HG03280 (cell line): ENCODE measurements around the gene ROCK1.

ENCODE experiments used
- ATAC-seq: cut with Tn5 transposase; IDR thresholded peaks from one replicate; pipeline ENCODE4 v1.9.1; 2021; ENCODE audit warnings: mild to moderate bottlenecking, moderate library complexity; ENCODE audit not compliant: unreplicated experiment

Gene ROCK1

DNA sequence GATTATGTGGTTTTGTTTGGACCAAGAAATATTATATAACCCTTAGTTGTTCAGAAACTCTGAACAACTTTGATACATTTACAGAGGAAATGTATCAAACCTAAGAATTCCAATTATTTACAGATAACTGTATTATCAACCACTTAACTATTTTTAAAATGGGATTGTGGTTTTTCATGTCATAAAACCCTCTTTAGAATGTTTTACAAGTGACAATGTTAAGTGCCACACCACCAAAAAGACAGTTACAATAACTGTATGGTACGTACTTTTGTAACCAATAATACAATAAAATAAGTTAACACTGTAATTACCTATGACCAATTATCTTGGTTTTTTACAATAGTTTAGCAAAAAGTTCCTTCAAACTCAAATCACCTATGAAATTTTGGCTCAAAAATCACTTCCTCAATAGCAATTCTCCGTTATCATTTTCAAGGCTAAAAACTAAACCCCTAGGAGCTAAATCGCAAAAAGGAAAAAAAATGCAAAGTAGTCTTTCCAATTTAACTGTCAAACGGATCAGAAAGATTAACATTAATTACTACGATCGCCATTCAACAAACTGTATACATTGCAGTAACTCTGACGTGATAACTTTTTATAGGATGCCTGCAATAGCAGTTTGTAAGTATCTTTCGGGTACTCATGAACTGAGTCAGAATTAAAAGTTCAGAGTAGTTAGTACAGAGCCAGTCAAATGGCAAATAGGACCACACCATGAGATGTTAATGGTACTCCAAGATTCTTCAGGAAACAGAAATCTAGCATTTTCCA, 1.5 kb downstream of the ROCK1 start:
- no peak for ATAC-seq

DNA sequence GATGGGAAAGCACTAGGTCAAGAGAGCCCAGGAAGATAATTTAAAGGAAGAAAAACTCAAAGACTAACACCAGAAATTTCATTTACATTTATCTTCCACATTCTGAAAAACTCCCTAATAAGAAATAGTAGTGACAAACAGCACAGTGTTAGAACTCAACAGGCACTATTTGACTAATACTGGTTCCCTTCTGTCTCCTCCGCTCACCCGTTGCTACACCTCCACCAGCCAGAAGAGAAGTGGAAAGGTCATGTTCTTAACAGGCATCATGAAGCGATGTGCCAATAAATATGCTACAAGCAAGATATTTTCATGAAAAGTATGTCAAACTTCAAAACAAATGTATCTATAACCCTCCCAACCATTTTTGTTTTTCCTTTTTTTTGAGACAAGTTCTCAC, 5.7 kb downstream of the ROCK1 start:
- ATAC-seq = no peak

DNA sequence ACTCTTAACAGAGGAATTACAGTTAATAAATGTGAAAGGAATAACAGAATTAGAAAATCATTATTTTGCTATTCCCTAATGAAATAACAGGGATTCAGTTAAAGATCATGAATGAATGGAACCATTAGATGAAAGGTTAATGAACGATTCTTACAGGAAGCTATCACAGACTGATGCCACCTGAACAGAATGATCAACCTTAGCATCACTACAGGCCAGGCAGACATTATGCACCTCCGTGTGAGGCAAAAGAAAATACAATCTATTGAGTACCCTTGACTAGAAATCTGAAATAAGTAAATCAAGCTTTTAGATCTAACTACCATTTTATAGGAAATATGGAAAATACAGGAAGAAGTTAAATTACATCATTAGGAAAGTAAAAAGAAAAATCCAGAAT, 10.4 kb downstream of the ROCK1 start:
- no peak for ATAC-seq

DNA sequence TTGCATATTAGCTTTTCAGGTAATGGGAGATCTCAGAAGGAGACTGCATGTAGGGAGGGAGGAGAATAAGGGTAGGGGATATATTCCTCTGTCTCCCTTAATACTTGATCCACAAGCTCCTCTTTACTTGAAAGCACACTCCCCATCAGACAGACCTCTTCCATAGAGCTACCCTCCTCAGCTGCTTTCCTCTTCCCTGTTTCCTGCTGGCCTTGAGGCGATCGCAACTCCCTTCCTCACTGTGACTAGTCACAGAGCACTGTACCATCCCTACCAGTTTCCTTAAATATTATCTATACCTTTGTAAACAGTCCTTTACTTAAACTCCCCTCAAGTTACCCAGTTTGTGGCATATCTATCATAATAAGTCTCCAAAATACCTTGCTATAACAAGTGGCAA, 10.9 kb downstream of the ROCK1 start:
- ATAC-seq = no peak

DNA sequence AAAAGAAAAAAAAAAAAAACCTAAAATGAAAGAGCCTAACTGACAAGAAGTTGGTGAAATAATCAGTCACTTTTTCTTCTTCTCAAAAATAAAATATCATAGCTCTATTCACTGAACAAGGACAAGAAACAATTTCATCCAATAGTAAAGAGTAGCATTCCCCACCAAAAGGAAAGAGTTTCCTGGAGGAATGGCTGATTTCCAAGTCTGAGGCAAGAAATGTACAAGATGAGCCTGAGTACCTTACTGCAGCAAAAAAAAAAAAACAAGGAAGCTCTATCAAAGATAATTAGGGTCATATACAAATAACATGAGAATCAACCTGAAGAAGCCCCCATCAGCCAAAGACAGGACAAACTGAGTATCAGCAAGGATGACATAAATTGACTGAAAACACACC, 11.5 kb downstream of the ROCK1 start:
- ATAC-seq = no peak

DNA sequence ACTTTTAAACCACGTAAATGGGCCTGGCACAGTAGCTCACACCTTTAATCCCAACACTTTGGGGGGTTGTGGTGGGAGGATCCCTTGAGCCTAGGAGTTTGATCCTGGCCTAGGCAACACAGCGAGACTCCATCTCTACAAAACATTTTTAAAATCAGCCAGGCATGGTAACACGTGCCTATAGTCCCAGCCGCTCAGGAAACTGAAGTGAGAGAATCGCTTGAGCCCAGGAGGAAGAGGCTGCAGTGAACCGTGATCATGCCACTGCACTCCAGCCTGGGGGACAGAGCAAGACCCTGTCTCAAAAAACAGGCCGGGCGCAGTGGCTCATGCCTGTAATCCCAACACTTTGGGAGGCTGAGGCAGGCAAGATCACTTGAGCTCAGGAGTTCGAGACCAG, 12.2 kb downstream of the ROCK1 start:
- ATAC-seq = no peak

DNA sequence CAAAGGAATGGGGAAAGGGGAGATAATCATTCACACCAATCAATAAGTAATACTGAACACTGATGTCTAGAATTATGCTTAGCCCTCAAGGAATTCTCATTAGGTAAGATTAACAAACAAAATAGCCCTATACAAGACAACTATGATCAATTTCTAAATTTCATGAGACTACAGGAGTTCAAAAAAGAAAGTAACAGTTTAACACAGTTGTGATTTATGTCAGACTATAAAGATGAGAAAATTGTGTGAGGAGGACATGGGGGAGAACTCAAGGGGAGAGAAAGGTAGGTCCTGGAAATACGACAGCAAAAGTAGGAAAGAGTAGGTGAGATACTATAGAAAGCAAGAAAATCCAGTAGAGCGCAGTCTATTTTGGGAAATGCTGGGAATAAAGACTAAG, 14.9 kb downstream of the ROCK1 start:
- ATAC-seq = no peak

DNA sequence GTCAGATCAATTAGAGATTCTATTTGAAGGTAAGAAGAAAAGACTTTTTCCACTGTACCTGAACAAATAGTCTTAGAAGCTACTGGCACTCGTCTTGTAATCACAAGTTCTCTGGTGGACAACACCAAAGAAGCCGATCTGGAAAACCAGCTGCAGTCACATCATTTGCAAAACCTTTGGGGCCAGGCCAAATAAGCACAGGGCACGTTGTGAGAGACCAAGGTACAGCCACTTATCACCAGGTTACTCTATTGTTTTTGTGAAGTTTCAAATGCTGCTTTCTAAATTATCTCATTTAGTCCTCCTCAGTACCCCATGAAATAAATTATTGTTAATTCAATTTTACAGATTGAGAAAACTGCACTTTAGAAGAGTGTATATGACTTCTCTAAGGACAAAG, 18.5 kb downstream of the ROCK1 start:
- ATAC-seq = no peak

DNA sequence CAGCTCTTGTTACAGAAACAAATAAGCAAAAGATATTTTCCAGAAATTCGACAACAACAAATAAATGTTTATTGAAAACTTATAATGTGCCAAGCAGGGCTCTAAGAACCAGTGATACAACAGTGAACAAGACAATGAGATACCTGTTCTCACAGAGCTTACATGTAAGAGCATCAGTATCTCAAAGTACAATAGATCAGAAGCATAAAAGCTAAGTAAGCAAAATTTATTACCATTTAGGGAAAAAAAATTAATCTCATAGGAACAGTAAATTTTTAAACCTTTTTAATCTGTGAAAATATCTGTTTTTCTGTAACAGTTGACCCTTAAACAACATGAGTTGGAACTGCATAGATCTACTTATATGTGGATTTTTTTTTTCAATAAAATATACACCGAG, 20.9 kb downstream of the ROCK1 start:
- ATAC-seq = no peak

DNA sequence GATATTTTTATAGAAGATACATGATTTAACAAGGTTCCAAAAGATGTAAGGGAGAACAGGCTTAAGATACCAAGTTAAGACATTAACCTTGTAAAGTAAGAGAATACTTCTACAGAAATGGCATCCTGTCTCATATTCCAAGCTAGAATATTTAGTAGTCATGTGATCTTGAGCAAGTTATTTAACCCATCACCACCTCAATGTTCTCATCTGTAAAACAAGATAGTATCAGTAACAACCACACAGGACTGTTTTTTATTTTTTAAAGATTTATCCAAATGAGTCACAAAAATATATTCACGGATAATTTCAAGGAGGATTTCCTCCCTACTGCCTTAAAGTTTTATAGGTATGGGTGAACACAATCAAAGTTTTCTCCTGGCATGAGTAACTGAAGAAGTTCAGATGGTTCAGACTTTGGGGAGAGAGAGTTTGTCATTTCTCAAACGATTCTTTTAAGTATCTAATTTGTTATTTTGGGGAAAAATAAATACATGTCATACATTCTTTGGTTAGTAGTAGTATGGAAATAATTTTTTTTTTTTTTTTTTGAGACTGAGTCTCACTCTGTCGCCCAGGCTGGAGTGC, 25.9 kb downstream of the ROCK1 start:
- no peak for ATAC-seq

DNA sequence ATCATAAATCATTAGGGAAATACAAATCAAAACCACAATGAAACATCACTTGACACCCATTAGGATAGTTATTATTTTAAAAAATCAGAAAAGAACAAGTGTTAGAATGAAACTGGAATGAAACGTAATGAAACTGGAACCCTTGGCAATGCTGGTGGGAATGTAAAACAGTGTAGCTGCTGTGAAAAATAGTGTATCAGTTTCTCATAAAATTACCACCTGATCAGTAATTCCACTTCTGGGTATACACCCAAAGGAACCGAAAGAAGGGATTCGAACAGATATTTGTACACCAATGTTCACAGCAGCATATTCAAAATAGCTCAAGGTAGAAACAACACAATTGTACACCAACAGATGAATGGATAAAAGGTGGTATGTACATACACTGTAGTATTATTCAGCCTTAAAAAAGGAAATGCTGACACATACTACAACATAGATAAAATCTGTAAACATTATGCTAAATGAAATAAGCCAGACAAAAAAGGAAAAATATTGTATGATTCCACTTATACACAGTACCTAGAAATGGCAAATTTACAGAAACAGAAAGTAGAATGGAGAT, 27.0 kb downstream of the ROCK1 start:
- no peak for ATAC-seq

DNA sequence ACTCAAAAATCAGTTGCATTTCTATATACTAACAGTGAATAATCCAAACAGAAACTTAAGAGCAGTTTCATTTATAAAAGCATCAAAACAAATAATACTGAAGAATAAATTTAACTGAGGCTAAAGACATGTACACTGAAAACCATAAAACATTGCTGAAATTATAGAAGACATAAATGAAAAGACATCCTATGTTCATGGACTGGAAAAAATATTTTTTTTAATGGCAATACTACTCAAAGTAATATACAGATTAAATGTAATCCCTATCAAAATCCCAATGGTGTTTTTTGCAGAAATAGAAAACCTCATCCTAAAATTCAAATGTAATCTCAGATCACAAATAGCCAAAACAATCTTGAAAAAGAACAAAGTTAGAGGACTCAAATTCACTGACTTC, 28.6 kb downstream of the ROCK1 start:
- no peak for ATAC-seq

DNA sequence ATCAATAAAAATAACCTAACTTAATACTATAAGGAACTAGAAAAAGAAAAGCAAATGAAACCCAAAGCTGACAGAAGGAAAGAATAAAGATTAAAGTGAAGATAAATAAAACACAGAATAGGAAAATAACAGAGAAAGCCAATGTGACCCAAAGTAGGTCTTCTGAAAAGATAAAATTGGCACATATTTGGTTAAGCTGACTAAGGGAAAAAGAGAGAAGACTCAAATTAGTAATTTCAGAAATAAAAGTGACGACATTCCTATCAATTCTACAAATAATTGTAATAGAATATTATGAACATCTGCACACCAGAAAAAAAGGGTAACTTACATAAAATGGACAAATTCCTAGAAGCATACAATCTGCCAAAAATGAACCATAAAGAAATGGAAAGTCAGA, 30.2 kb downstream of the ROCK1 start:
- ATAC-seq = no peak

DNA sequence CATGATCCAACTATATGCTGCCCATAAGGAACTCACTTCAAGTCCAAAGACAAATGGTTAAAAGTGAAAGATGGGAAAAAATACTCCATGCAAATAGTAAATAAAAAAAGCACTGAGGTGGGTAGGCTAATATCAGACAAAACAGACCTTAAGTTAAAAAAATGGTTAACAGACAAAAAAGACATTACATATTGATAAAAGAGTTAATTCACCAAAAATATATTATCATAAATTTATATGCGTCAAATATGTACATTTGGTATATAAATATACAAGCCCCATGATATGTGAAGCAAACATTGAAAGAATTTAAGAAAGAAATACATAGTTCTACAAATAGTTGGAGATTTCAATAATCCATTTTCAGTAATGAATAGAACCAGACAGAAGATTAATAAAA, 31.0 kb downstream of the ROCK1 start:
- ATAC-seq = no peak

DNA sequence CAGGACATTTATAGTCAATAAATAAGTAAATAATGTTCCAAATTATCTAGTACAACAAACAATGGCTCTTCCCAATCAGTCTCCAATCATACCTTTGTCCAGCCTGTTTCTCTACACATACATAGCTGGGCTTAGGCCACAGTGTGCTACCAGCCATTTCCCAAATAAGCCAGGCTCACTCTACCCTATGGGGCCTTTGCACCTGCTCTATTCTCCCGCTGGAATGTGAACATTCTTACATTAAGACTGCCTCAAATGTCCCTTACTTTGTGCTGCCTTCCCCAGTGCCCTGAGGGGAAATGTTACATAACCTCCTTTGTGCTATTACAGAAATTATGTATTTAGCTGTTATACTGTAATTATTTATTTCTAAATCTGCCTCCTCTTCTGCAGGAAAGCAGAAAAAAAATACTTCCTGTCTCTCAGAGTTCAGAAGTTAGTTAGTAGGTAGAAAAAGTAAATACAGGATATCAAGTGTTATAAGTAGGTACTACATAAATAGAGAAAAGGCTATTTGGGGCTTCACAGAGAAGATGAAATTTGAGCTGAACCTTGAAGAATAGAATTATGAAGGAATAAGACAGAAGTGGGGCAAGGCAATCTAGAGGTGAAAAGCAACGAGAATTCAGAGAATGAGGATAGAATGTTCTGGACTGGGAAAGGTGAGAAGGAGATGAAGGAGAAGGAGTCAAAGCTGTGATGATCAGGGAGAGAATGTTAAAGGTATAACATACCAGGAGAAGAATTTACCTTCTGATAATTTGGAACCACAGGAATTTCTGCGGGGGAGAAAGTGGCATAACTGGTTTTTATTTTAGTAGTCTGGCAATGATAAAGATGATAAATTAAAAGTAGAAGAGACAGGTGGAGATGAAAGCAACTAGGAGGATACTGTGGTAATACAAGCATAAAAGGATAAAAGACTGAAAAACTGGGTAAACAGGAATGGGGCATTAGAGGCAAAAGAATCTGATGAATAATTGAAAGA, 37.0 kb downstream of the ROCK1 start:
- no peak for ATAC-seq

DNA sequence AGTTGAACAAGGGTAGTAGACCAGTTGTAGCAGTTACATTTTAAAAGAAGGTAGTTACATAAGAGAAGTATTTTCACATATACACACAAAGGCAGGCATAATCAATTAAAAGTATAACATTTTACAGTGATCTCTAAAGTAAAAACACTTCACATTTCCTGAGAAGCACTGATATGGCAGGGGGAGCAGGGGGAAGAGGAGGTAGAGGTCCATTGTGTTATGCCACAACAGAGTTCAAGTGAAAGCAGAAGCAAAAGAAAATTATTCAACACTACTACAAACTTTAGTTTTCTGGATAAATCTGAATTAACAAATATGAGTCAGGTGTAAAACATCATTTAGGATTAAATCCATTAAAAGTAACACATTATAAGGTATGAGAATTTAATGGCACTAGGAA, 38.4 kb downstream of the ROCK1 start:
- ATAC-seq = no peak

DNA sequence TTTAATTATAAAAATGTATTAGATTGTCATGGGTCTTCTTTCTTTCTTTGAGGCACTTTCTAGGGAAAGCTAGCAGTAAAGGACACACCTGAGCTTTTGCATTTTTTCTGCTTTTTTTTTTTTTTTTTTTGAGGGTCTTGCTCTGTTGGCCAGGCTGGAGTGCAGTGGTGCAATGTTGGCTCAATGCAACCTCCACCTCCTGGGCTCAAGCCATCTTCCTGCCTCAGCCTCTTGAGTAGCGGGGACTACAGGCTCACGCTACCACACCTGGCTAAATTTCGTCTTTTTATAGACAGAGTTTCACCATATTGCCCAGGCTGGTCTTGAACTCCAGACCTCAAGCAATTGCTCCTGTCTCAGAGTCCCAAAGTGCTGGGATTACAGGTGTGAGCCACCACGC, 40.5 kb downstream of the ROCK1 start:
- no peak for ATAC-seq

DNA sequence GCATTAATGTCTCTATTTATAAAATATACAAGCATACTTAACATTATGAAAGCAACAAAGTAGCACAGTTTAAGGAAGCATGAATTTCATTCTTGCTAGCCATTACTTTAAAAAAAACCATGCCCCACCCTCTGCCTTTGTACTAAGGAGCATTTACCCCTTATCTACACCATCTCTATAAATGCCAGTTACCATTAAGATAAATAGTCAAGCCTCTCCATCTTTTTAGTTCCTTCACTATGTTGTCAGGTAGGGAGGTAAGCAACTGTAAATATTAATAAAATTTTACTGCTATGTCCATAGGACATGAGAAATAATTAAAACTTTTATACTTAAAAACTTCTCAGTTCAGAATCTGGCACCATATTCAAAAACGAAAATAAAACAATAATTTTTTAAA, 42.1 kb downstream of the ROCK1 start:
- ATAC-seq = no peak

DNA sequence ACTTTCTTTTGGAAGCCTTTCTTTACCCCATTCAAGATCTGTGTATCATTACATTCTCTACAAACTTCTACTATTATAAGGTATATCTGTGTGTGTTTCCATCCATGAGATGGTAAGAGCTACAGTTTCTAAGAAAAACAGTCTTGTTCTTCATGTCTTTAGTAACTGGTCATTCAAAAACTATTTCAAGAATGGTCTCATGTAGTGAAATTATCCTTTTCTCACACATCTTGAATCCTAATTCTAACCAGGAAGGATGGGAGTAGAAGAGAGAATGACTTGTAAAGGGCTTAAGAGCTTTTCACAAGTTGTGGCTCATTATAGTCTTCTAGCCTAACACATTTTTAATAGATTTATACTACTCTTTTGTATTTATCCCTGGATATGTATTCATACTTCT, 47.3 kb downstream of the ROCK1 start:
- ATAC-seq = no peak

DNA sequence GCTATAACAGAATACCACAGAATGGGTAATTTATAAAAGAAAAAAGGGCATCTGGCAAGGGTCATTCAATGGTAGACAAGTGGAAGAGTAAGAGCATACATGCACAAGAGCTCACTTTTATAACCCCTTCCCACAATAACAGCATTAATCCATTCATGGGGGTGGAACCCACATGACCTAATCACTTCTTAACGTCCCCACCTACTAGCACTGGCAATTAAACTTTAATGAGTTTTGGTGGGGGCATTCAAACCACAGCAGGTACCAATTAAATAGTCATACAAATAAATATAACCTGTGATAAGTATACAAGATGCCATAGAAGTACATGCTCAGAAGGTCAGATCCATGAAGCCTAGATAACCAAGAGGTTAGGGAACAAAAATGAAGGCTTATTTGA, 48.6 kb downstream of the ROCK1 start:
- ATAC-seq = no peak

DNA sequence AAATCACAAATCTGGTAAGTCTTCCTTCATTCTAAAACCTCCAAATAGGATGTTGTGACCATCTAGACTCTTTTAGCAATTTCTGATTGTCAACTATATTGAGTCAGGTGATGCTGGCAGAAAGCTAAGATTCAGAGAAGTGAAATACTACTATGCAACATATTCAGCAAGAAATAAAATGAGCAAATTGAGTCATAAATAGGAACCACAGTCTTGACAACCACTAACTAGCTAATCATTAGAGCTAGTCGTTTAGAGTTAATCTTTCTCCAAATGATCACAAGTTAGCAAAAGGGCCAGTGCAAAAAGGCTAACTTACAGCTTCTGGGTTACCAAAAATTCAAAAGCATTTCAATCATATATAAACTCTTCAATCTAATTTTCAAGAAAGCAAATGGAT, 54.5 kb downstream of the ROCK1 start:
- no peak for ATAC-seq
